GM23338 (cell line): ENCODE measurements around the gene RRAD.

Experiments
- EZH2 ChIP-seq: fragments of 200-600 bp; sonication (generic); IDR thresholded peaks from one replicate; pipeline ENCODE4 v1.8.0; 2017; ENCODE audit warnings: antibody characterized with exemption, mild to moderate bottlenecking, low read depth; ENCODE audit not compliant: unreplicated experiment
- EZH2phosphoT487 ChIP-seq: fragments of 200-600 bp; sonication (generic); IDR thresholded peaks from one replicate; pipeline ENCODE4 v1.8.1; 2018; ENCODE audit warnings: antibody characterized with exemption; ENCODE audit not compliant: unreplicated experiment
- TF ChIP-seq, protein P1 (sequence below), 2 experiments: fragments of 200-600 bp in 1 of 2; sonication (generic) in 1 of 2; conservative IDR thresholded peaks; 2 replicates each; pipeline versions ENCODE4 v1.5.1 to v1.6.1; 2016 to 2017; ENCODE audit warnings: antibody characterized with exemption in 2 of 2, low read depth in 2 of 2, mild to moderate bottlenecking in 2 of 2, moderate library complexity in 1 of 2
- TF ChIP-seq, protein P2 (sequence below): IDR thresholded peaks from one replicate; pipeline ENCODE4 v1.6.1; 2018; ENCODE audit warnings: antibody characterized with exemption; ENCODE audit not compliant: unreplicated experiment
- TF ChIP-seq, protein P3 (sequence below): IDR thresholded peaks from 2 replicates; pipeline ENCODE4 v1.6.1; 2016; ENCODE audit warnings: antibody characterized with exemption
- TF ChIP-seq, protein P4 (sequence below): fragments of 250-450 bp; sonication (Bioruptor Pico); IDR thresholded peaks from 2 replicates; pipeline ENCODE4 v1.5.0; 2020; ENCODE audit warnings: mild to moderate bottlenecking, moderate library complexity

DNA sequence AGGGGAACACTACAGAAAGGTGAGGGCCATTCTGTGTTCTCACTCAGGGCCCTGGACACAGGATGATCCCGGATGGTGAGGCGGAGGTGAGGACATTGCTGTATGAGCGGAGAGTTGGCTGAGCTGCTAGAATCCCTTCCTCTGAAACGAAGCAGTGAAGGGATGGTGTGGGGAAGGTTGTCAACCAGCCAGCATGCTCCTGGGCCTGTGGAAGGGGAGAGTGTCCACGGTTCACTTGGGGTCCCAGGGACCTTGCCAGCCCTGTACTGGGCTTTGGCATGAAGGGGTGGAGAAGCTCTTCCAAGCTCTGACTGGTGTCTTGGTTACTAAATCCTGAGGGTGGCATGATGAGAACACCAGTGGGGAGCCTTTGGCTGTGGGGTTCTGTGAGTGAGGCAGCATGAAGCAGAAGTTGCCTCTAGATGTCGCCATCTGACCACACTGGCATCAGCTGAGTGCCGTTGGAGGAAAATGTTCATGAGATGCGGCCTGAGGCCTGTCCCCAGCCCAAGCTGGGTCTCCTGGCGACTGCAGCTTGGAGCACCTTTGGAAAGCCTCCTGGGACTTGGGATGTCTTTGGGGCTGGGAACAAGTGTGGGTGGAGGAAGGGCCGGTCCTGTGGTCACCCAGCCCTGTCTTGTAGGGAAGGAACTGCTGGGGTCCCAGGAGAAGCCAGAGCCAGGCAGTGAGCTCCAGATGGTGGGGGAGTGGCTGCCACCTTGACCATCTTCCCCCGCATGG lies 30.2 kb downstream of the RRAD start:
- TF ChIP-seq, protein P1, sequence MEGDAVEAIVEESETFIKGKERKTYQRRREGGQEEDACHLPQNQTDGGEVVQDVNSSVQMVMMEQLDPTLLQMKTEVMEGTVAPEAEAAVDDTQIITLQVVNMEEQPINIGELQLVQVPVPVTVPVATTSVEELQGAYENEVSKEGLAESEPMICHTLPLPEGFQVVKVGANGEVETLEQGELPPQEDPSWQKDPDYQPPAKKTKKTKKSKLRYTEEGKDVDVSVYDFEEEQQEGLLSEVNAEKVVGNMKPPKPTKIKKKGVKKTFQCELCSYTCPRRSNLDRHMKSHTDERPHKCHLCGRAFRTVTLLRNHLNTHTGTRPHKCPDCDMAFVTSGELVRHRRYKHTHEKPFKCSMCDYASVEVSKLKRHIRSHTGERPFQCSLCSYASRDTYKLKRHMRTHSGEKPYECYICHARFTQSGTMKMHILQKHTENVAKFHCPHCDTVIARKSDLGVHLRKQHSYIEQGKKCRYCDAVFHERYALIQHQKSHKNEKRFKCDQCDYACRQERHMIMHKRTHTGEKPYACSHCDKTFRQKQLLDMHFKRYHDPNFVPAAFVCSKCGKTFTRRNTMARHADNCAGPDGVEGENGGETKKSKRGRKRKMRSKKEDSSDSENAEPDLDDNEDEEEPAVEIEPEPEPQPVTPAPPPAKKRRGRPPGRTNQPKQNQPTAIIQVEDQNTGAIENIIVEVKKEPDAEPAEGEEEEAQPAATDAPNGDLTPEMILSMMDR (conservative IDR thresholded peaks at IDR 0.05; ENCODE audit: low read depth in 2 of 2): peak; percentile 71 to 95
- TF ChIP-seq, protein P2, sequence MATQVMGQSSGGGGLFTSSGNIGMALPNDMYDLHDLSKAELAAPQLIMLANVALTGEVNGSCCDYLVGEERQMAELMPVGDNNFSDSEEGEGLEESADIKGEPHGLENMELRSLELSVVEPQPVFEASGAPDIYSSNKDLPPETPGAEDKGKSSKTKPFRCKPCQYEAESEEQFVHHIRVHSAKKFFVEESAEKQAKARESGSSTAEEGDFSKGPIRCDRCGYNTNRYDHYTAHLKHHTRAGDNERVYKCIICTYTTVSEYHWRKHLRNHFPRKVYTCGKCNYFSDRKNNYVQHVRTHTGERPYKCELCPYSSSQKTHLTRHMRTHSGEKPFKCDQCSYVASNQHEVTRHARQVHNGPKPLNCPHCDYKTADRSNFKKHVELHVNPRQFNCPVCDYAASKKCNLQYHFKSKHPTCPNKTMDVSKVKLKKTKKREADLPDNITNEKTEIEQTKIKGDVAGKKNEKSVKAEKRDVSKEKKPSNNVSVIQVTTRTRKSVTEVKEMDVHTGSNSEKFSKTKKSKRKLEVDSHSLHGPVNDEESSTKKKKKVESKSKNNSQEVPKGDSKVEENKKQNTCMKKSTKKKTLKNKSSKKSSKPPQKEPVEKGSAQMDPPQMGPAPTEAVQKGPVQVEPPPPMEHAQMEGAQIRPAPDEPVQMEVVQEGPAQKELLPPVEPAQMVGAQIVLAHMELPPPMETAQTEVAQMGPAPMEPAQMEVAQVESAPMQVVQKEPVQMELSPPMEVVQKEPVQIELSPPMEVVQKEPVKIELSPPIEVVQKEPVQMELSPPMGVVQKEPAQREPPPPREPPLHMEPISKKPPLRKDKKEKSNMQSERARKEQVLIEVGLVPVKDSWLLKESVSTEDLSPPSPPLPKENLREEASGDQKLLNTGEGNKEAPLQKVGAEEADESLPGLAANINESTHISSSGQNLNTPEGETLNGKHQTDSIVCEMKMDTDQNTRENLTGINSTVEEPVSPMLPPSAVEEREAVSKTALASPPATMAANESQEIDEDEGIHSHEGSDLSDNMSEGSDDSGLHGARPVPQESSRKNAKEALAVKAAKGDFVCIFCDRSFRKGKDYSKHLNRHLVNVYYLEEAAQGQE: no peak
- TF ChIP-seq EZH2 (no peak), EZH2phosphoT487 (no peak)
- TF ChIP-seq, protein P3, sequence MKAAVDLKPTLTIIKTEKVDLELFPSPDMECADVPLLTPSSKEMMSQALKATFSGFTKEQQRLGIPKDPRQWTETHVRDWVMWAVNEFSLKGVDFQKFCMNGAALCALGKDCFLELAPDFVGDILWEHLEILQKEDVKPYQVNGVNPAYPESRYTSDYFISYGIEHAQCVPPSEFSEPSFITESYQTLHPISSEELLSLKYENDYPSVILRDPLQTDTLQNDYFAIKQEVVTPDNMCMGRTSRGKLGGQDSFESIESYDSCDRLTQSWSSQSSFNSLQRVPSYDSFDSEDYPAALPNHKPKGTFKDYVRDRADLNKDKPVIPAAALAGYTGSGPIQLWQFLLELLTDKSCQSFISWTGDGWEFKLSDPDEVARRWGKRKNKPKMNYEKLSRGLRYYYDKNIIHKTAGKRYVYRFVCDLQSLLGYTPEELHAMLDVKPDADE: no peak
- TF ChIP-seq, protein P4, sequence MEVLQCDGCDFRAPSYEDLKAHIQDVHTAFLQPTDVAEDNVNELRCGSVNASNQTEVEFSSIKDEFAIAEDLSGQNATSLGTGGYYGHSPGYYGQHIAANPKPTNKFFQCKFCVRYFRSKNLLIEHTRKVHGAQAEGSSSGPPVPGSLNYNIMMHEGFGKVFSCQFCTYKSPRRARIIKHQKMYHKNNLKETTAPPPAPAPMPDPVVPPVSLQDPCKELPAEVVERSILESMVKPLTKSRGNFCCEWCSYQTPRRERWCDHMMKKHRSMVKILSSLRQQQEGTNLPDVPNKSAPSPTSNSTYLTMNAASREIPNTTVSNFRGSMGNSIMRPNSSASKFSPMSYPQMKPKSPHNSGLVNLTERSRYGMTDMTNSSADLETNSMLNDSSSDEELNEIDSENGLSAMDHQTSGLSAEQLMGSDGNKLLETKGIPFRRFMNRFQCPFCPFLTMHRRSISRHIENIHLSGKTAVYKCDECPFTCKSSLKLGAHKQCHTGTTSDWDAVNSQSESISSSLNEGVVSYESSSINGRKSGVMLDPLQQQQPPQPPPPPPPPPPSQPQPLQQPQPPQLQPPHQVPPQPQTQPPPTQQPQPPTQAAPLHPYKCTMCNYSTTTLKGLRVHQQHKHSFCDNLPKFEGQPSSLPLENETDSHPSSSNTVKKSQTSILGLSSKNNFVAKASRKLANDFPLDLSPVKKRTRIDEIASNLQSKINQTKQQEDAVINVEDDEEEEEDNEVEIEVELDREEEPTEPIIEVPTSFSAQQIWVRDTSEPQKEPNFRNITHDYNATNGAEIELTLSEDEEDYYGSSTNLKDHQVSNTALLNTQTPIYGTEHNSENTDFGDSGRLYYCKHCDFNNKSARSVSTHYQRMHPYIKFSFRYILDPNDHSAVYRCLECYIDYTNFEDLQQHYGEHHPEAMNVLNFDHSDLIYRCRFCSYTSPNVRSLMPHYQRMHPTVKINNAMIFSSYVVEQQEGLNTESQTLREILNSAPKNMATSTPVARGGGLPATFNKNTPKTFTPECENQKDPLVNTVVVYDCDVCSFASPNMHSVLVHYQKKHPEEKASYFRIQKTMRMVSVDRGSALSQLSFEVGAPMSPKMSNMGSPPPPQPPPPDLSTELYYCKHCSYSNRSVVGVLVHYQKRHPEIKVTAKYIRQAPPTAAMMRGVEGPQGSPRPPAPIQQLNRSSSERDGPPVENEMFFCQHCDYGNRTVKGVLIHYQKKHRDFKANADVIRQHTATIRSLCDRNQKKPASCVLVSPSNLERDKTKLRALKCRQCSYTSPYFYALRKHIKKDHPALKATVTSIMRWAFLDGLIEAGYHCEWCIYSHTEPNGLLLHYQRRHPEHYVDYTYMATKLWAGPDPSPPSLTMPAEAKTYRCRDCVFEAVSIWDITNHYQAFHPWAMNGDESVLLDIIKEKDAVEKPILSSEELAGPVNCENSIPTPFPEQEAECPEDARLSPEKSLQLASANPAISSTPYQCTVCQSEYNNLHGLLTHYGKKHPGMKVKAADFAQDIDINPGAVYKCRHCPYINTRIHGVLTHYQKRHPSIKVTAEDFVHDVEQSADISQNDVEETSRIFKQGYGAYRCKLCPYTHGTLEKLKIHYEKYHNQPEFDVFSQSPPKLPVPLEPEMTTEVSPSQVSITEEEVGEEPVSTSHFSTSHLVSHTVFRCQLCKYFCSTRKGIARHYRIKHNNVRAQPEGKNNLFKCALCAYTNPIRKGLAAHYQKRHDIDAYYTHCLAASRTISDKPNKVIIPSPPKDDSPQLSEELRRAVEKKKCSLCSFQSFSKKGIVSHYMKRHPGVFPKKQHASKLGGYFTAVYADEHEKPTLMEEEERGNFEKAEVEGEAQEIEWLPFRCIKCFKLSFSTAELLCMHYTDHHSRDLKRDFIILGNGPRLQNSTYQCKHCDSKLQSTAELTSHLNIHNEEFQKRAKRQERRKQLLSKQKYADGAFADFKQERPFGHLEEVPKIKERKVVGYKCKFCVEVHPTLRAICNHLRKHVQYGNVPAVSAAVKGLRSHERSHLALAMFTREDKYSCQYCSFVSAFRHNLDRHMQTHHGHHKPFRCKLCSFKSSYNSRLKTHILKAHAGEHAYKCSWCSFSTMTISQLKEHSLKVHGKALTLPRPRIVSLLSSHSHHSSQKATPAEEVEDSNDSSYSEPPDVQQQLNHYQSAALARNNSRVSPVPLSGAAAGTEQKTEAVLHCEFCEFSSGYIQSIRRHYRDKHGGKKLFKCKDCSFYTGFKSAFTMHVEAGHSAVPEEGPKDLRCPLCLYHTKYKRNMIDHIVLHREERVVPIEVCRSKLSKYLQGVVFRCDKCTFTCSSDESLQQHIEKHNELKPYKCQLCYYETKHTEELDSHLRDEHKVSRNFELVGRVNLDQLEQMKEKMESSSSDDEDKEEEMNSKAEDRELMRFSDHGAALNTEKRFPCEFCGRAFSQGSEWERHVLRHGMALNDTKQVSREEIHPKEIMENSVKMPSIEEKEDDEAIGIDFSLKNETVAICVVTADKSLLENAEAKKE (CRISPR knock-in tag): no peak
